Embryonic facial prominence (tissue), 1 donor: ENCODE results near the gene CALHM2.

ENCODE experiments used
- DNase-seq: peaks from one replicate; pipeline ENCODE4 v3.0.0-alpha.2; 2016; ENCODE audit errors: extremely low spot score

The CALHM2 gene

GRCh38 chr10:103451091-103451813 is 918 bp downstream of the CALHM2 start:
- DNase-seq = no peak

- no peak for DNase-seq
Observed at GRCh38 chr10:103450201-103450695, 1.9 kb downstream of the CALHM2 start.

GRCh38 chr10:103449208-103450144 is 2.7 kb downstream of the CALHM2 start:
- no peak for DNase-seq

- DNase-seq = no peak
Observed at GRCh38 chr10:103448746-103449145, 3.4 kb downstream of the CALHM2 start.

- no peak for DNase-seq
Observed at GRCh38 chr10:103447187-103447586, 5.0 kb downstream of the CALHM2 start.

GRCh38 chr10:103445767-103446567 is 6.2 kb downstream of the CALHM2 start:
- no peak for DNase-seq

- DNase-seq = no peak
Observed at GRCh38 chr10:103445366-103445765, 6.8 kb downstream of the CALHM2 start.

- DNase-seq = no peak
Observed at GRCh38 chr10:103444478-103444877, 7.7 kb downstream of the CALHM2 start.

GRCh38 chr10:103443475-103444185 is 8.5 kb downstream of the CALHM2 start:
- no peak for DNase-seq

GRCh38 chr10:103442031-103442461 is 10.1 kb downstream of the CALHM2 start:
- no peak for DNase-seq

GRCh38 chr10:103441611-103442010 is 10.6 kb downstream of the CALHM2 start:
- no peak for DNase-seq

- DNase-seq = no peak
Observed at GRCh38 chr10:103441206-103441605, 11.0 kb downstream of the CALHM2 start.

- DNase-seq = no peak
Observed at GRCh38 chr10:103440416-103440815, 11.8 kb downstream of the CALHM2 start.

- DNase-seq = no peak
Observed at GRCh38 chr10:103439776-103440175, 12.4 kb downstream of the CALHM2 start.

- no peak for DNase-seq
Observed at GRCh38 chr10:103433858-103434257, 18.3 kb downstream of the CALHM2 start.

GRCh38 chr10:103431902-103432301 is 20.3 kb downstream of the CALHM2 start:
- DNase-seq = no peak

- no peak for DNase-seq
Observed at GRCh38 chr10:103429647-103430046, 22.5 kb downstream of the CALHM2 start.

- no peak for DNase-seq
Observed at GRCh38 chr10:103428989-103429643, 23.1 kb downstream of the CALHM2 start.

- DNase-seq = no peak
Observed at GRCh38 chr10:103427866-103428265, 24.3 kb downstream of the CALHM2 start.

GRCh38 chr10:103423748-103424147 is 28.4 kb downstream of the CALHM2 start:
- DNase-seq = no peak

GRCh38 chr10:103419101-103419500 is 33.1 kb downstream of the CALHM2 start:
- DNase-seq = no peak
